GM06990 (cell line): ENCODE data around the gene NOP53.

Experiments
- DNase-seq: peaks from one replicate; pipeline ENCODE4 v3.0.0-alpha.2; 2011; ENCODE audit not compliant: insufficient read length; ENCODE audit errors: extremely low read depth
- H3K27me3 ChIP-seq: replicated peaks from 2 replicates; pipeline ENCODE4 v1.6.0; 2011; ENCODE audit warnings: low read length; ENCODE audit not compliant: control insufficient read depth, insufficient read depth
- H3K36me3 ChIP-seq: 2 replicates; pipeline ENCODE4 v1.5.1; 2011; ENCODE audit warnings: low read length; ENCODE audit not compliant: control insufficient read depth, insufficient read depth
- H3K4me3 ChIP-seq: replicated peaks from 2 replicates; pipeline ENCODE4 v1.5.1; 2011; ENCODE audit warnings: low read depth, mild to moderate bottlenecking, control low read depth, low read length
- TF ChIP-seq, protein P1 (sequence below): IDR thresholded peaks from 2 replicates; pipeline ENCODE4 v1.5.1; 2011; ENCODE audit warnings: low read length, control low read depth, mild to moderate bottlenecking, inconsistent platforms; ENCODE audit not compliant: insufficient read depth, poor library complexity, severe bottlenecking

NOP53 gene

GRCh38 chr19:47749326-47749725, 4.0 kb downstream of the NOP53 start:
- TF ChIP-seq, protein P1, sequence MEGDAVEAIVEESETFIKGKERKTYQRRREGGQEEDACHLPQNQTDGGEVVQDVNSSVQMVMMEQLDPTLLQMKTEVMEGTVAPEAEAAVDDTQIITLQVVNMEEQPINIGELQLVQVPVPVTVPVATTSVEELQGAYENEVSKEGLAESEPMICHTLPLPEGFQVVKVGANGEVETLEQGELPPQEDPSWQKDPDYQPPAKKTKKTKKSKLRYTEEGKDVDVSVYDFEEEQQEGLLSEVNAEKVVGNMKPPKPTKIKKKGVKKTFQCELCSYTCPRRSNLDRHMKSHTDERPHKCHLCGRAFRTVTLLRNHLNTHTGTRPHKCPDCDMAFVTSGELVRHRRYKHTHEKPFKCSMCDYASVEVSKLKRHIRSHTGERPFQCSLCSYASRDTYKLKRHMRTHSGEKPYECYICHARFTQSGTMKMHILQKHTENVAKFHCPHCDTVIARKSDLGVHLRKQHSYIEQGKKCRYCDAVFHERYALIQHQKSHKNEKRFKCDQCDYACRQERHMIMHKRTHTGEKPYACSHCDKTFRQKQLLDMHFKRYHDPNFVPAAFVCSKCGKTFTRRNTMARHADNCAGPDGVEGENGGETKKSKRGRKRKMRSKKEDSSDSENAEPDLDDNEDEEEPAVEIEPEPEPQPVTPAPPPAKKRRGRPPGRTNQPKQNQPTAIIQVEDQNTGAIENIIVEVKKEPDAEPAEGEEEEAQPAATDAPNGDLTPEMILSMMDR: no peak
- DNase-seq: no peak
- Histone ChIP-seq H3K4me3 (no peak overlapping the region), H3K36me3 (peaks cover 35% of the 10 kb centered on the region), H3K27me3 (no peaks in the 10 kb centered on the region)

DNA sequence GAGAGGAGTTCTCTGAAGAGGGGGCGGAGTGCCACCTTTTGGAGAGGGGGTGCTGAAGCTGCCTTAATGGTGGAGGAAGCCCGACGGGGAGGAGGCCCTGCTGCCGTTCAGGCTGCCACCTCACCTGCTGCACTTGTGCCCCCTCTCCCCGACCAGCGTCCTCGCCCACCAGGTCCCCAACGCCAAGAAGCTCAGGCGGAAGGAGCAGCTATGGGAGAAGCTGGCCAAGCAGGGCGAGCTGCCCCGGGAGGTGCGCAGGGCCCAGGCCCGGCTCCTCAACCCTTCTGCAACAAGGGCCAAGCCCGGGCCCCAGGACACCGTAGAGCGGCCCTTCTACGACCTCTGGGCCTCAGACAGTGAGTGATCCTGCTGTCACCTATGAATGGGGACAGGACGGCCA, 5.4 kb downstream of the NOP53 start:
- H3K36me3 ChIP-seq: peaks cover 40% of the 10 kb centered on the region
- TF ChIP-seq, protein P1: no peak
- H3K27me3 ChIP-seq: no peaks in the 10 kb centered on the region
- H3K4me3 ChIP-seq: no peak overlapping the region
- no peak for DNase-seq

GRCh38 chr19:47752440-47753211, 7.3 kb downstream of the NOP53 start:
- Histone ChIP-seq H3K4me3 (no peak overlapping the region), H3K36me3 (peaks cover 58% of the 10 kb centered on the region)

DNA sequence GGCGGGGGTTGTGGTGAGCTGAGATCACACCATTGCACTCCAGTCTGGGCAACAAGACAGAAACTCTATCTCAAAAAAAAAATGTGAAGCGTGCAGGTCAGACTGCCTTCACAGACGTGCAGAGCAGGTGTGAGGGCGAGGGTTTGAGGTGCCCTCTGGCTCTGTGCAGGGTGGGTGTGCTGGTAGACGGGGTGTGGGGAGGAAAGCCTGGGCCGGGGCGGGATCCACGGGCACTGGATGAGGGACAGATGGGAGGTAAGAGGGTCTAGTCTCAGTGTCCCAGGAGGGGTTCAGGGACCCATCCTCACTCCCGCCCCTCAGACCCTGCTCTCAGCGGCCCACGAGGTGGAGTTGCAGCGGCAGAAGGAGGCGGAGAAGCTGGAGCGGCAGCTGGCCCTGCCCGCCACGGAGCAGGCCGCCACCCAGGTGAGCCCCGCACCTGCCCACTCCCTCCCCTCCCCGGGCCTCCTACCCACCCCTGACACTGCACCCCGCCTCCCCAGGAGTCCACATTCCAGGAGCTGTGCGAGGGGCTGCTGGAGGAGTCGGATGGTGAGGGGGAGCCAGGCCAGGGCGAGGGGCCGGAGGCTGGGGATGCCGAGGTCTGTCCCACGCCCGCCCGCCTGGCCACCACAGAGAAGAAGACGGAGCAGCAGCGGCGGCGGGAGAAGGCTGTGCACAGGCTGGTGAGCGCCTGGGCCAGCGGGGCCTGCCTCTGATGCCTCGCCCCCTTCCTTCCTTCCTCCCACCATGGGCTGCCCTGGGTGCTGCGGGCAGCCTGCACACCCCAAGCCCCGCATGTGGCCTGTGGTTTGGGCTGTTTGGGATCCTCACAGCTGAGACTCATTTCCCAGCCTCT, 9.1 kb downstream of the NOP53 start:
- TF ChIP-seq, protein P1: no peak
- H3K27me3 ChIP-seq: no peaks in the 10 kb centered on the region
- no peak for DNase-seq
- no peak overlapping the region for H3K4me3 ChIP-seq
- H3K36me3 ChIP-seq: peaks cover 64% of the 10 kb centered on the region

More at GRCh38 chr19:47752440-47753211, 7.3 kb downstream of the NOP53 start:
- H3K27me3 ChIP-seq: no peaks in the 10 kb centered on the region
- no peak for DNase-seq
- TF ChIP-seq, protein P1: no peak

DNA sequence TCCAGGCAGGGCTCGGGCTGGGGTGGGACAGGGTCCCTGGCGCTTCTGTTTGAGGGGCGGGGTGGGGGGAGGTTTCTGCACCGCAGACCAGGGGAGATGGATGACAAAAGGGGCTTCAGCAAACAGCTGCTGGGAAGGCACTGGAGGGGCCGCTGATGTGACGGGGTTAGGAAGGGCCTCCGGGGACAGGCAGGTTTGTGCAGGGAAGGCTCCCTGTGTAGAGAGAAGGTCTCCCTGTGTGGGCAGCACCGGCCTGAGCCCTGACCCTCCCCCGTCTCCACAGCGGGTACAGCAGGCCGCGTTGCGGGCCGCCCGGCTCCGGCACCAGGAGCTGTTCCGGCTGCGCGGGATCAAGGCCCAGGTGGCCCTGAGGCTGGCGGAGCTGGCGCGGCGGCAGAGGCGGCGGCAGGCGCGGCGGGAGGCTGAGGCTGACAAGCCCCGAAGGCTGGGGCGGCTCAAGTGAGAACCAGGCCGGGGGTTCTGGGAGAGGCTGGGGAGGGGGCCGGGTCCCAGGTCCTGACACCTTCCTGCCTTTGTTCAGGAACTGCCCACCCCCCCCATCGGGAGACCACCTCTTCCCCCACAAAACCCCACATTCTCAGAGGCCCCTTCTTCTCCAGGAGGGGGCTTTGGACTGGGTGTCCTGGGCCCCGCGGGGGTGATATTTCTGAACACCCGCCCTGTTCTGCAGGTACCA, 9.9 kb downstream of the NOP53 start:
- no peak overlapping the region for H3K4me3 ChIP-seq
- TF ChIP-seq, protein P1: no peak
- no peak for DNase-seq
- peaks cover 58% of the 10 kb centered on the region for H3K36me3 ChIP-seq
- H3K27me3 ChIP-seq: no peaks in the 10 kb centered on the region
